Astrocyte of the cerebellum (primary cell): ENCODE measurements around the gene HEG1.

Source experiments
- DNase-seq: peaks from one replicate; pipeline ENCODE4 v3.0.0-alpha.2; 2011; ENCODE audit warnings: low read depth
- H3K4me3 ChIP-seq: 2 replicates; pipeline ENCODE4 v1.5.1; 2011; ENCODE audit warnings: mild to moderate bottlenecking, low read depth, low read length, moderate library complexity
- CTCF ChIP-seq: IDR thresholded peaks from 2 replicates; pipeline ENCODE4 v1.5.1; 2012; ENCODE audit warnings: low read length, low read depth, moderate library complexity, mild to moderate bottlenecking; ENCODE audit errors: missing control alignments
- in situ Hi-C: cut with HindIII; loops from 2 replicates; pipeline ENCODE4 v1.10.0; 2017; ENCODE audit warnings: low sequenced_read_pairs

Gene HEG1

GRCh38 chr3:125023833-125024555, 31.8 kb downstream of the HEG1 start:
- no peak for DNase-seq
- in situ Hi-C loops, result no loop called here
- no peak overlapping the region for H3K4me3 ChIP-seq
- no peak for TF ChIP-seq CTCF

GRCh38 chr3:125022206-125022605, 33.6 kb downstream of the HEG1 start:
- in situ Hi-C loops, result no loop called here
- DNase-seq, result no peak
- TF ChIP-seq CTCF, result no peak
- H3K4me3 ChIP-seq, result no peak overlapping the region

GRCh38 chr3:125019271-125019670, 36.5 kb downstream of the HEG1 start:
- no peak for DNase-seq
- no peak for TF ChIP-seq CTCF

GRCh38 chr3:125017406-125017805, 38.4 kb downstream of the HEG1 start:
- in situ Hi-C loops, result no loop called here
- TF ChIP-seq CTCF, result no peak
- no peak for DNase-seq
- H3K4me3 ChIP-seq, result no peak overlapping the region

More at GRCh38 chr3:125019271-125019670, 36.5 kb downstream of the HEG1 start:
- in situ Hi-C loops, result no loop called here
- H3K4me3 ChIP-seq, result no peak overlapping the region

GRCh38 chr3:125014570-125015179, 41.1 kb downstream of the HEG1 start:
- no peak for TF ChIP-seq CTCF
- no peak overlapping the region for H3K4me3 ChIP-seq
- in situ Hi-C loops, result loop anchor here (5.0 kb wide), 1 partner anchor 103 kb away; no protein-coding TSS in a partner anchor
- DNase-seq, result no peak

- H3K4me3 ChIP-seq, result no peak overlapping the region
- TF ChIP-seq CTCF, result no peak
- in situ Hi-C loops, result loop anchor here (5.0 kb wide), 1 partner anchor 104 kb away; no protein-coding TSS in a partner anchor
- no peak for DNase-seq
Observed at GRCh38 chr3:125013095-125013494, 42.7 kb downstream of the HEG1 start.
